Lung (tissue), 12 donors: ENCODE results near the gene CNPY4. TPM values are rescaled to one million over a fixed set of nuclear protein-coding genes. Genes with fewer than 3 reads are reported as not detected.

Source experiments
- ATAC-seq: fragments of 200-7000 bp; cut with Tn5 transposase; one replicate; pipeline ENCODE4 v1.9.1; 2020; ENCODE audit warnings: moderate number of reproducible peaks; ENCODE audit not compliant: insufficient read depth, low FRiP score
- DNase-seq, 3 donors: peaks; one replicate each; pipeline ENCODE4 v3.0.0-alpha.2; 2013 to 2017
- H3K27ac ChIP-seq, 2 donors: one replicate each; pipeline ENCODE4 v1.5.1; 2013; ENCODE audit warnings: mild to moderate bottlenecking in 2 of 2, moderate library complexity in 2 of 2, control low read depth in 1 of 2, inconsistent platforms in 1 of 2, low read depth in 1 of 2, low read length in 1 of 2
- H3K27me3 ChIP-seq, 3 donors: one replicate each; pipeline ENCODE4 v1.5.1; 2013; ENCODE audit warnings: low read length in 2 of 3; ENCODE audit not compliant: control insufficient read depth in 3 of 3, insufficient read depth in 3 of 3
- H3K36me3 ChIP-seq, 4 donors: one replicate each; pipeline ENCODE4 v1.5.1; 2013; ENCODE audit warnings: low read length in 4 of 4, mild to moderate bottlenecking in 1 of 4, moderate library complexity in 1 of 4; ENCODE audit not compliant: control insufficient read depth in 4 of 4, insufficient read depth in 4 of 4
- H3K4me1 ChIP-seq, 5 donors: one replicate each; pipeline ENCODE4 v1.5.1; 2013; ENCODE audit warnings: low read length in 5 of 5, mild to moderate bottlenecking in 2 of 5, moderate library complexity in 1 of 5; ENCODE audit not compliant: control insufficient read depth in 5 of 5, insufficient read depth in 5 of 5
- H3K4me3 ChIP-seq: one replicate; pipeline ENCODE4 v1.5.1; 2013; ENCODE audit warnings: mild to moderate bottlenecking, control low read depth, moderate library complexity
- H3K9ac ChIP-seq, 2 donors: one replicate each; pipeline ENCODE4 v1.5.1; 2013; ENCODE audit warnings: low read length in 2 of 2, control low read depth in 1 of 2; ENCODE audit not compliant: insufficient read depth in 1 of 2
- H3K9me3 ChIP-seq, 4 donors: one replicate each; pipeline ENCODE4 v1.5.1; 2013; ENCODE audit warnings: low read length in 3 of 4, mild to moderate bottlenecking in 1 of 4, moderate library complexity in 1 of 4; ENCODE audit not compliant: control insufficient read depth in 4 of 4, insufficient read depth in 3 of 4
- CTCF ChIP-seq: IDR thresholded peaks from 2 replicates; pipeline ENCODE4 v1.5.1; 2012; ENCODE audit warnings: mild to moderate bottlenecking; ENCODE audit errors: control extremely low read depth, extremely low read depth
- WGBS, 2 donors: extraction: QIAGEN DNeasy Blood & Tissue Kit; methylation state at CpG; one replicate each; pipeline ENCODE4 v1.1.7; 2013; 5-methylcytosine and 5-hydroxymethylcytosine counted together
- polyA plus RNA-seq, 2 donors: library from polyadenylated mRNA; stranded (reverse); fragments of 200-250 nt; gene quantifications; one replicate each; pipeline ENCODE4 v1.2.1, GENCODE V29; 2013
- total RNA-seq, 2 donors: library from RNA; depleted of rRNA in 1 of 2; stranded (reverse); fragments of >200 nt in 1 of 2; gene quantifications; one replicate each; pipeline ENCODE4 v1.2.1, GENCODE V29; 2014 to 2021
- donor health status: control.
- donor health status: control.
- donor health status: Bipolar disorder and iron deficiency.
- donor health status: healthy.
- donor health status: DM: yes; HTN: yes; CAD: no.

Gene CNPY4
- total and polyA plus RNA-seq, 4 donors: 9.8 to 18.6 (median 11.2) TPM

GRCh38 chr7:100079024-100079560 is 40.3 kb upstream of the CNPY4 start:
- 76 to 88% methylated on average over 7 of the region's 7 CpGs for WGBS, 2 donors
- Histone ChIP-seq H3K4me1 (peaks cover 0 to 20% (median 6%) of the 10 kb centered on the region in 5 donors), H3K27ac (no peak overlapping the region), H3K27me3 (no peaks in the 10 kb centered on the region), H3K9ac (no peak overlapping the region), H3K4me3 (no peak overlapping the region), H3K9me3 (no peaks in the 10 kb centered on the region), H3K36me3 (peaks cover 23 to 52% (median 35%) of the 10 kb centered on the region in 4 donors)
- ATAC-seq (no peak), DNase-seq (no peak)
- TF ChIP-seq CTCF: no peak

GRCh38 chr7:100080907-100081534 is 38.4 kb upstream of the CNPY4 start:
- no peak for TF ChIP-seq CTCF
- ATAC-seq (no peak), DNase-seq (peak in 2 of 3 donors; percentile 27 to 33)
- Histone ChIP-seq H3K27me3 (no peaks in the 10 kb centered on the region), H3K9ac (peak overlapping the region; percentile 87 to 89), H3K36me3 (peaks cover 9 to 34% (median 19%) of the 10 kb centered on the region in 4 donors), H3K4me1 (peaks cover 0 to 20% (median 6%) of the 10 kb centered on the region in 5 donors), H3K9me3 (no peaks in the 10 kb centered on the region), H3K27ac (peak overlapping the region; percentile 93), H3K4me3 (peak overlapping the region; percentile 95)
- 1% methylated on average over 29 to 34 of the region's 34 CpGs for WGBS, 2 donors

- peak; percentile 88 for TF ChIP-seq CTCF
- WGBS, 2 donors: 0 to 1% methylated on average over 51 to 55 of the region's 55 CpGs
- DNase-seq (peak; percentile 99 to 100 (median 100)), ATAC-seq (peak; percentile 93)
- peak within 1 kb of the TSS; percentile 93 for H3K27ac ChIP-seq
- no peaks in the 10 kb centered on the region for H3K9me3 ChIP-seq
- H3K9ac ChIP-seq: peak within 1 kb of the TSS; percentile 87 to 89
- H3K27me3 ChIP-seq: no peaks in the 10 kb centered on the region
- peaks cover 5 to 32% (median 15%) of the 10 kb centered on the region in 4 donors for H3K36me3 ChIP-seq
- peak within 1 kb of the TSS; percentile 95 for H3K4me3 ChIP-seq
- H3K4me1 ChIP-seq: peaks cover 0 to 21% (median 6%) of the 10 kb centered on the region in 5 donors
Observed at GRCh38 chr7:100081535-100082102, 37.8 kb upstream of the CNPY4 start, which contains the start of gene ZNF3. Gene ZNF3, minus strand, starts transcription at chr7:100081723. Its CDS starts 4,366 bp downstream, at chr7:100077357.
